ENCODE data around the gene TMEM165.
"Not testable (repeated sequence)": the region's sequence is repeated elsewhere in the genome, so short reads cannot be mapped to it uniquely, and the experiment has no call there.

TMEM165 gene, protein sequence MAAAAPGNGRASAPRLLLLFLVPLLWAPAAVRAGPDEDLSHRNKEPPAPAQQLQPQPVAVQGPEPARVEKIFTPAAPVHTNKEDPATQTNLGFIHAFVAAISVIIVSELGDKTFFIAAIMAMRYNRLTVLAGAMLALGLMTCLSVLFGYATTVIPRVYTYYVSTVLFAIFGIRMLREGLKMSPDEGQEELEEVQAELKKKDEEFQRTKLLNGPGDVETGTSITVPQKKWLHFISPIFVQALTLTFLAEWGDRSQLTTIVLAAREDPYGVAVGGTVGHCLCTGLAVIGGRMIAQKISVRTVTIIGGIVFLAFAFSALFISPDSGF

DNA sequence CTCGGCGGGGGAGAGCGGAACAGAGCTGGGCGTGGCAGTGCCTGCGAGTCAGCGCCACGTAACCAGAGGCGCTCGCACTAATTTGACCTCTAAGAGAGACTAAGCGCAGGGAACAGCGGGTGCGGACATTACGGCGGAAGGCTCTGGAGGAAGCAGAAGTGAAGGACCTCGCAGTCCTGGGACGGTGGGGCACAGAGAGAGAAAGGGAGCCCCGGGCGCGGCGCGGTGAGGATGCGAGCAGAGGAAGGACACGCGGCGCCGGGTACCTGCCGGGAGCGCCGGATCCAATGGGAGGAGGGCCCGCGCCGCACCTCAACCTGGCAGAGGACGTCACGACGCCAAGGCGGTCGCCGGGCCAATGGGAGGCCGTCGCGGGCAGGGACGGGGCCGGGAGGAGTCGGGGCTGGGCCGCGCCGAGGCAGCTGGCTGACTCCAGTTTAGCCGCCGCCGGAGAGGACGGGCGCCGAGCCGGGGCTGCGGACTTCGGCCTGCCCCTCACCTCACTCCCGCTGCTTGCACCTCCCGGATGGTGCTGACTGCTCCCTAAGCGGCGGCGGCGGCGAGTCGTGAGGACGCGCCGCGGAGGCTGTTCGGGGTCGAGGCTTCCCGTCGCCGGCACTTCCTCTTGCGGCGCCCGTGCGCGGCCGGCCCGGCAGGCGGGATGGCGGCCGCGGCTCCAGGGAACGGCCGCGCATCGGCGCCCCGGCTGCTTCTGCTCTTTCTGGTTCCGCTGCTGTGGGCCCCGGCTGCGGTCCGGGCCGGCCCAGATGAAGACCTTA, at the start of gene TMEM165:
Gene TMEM165, plus strand, starts transcription at position 429 of the 779 bp plus-strand sequence. Its CDS starts 233 bp downstream, at position 662.
- DNase-seq (ENCODE audit: low read depth): peak; percentile 84

DNA sequence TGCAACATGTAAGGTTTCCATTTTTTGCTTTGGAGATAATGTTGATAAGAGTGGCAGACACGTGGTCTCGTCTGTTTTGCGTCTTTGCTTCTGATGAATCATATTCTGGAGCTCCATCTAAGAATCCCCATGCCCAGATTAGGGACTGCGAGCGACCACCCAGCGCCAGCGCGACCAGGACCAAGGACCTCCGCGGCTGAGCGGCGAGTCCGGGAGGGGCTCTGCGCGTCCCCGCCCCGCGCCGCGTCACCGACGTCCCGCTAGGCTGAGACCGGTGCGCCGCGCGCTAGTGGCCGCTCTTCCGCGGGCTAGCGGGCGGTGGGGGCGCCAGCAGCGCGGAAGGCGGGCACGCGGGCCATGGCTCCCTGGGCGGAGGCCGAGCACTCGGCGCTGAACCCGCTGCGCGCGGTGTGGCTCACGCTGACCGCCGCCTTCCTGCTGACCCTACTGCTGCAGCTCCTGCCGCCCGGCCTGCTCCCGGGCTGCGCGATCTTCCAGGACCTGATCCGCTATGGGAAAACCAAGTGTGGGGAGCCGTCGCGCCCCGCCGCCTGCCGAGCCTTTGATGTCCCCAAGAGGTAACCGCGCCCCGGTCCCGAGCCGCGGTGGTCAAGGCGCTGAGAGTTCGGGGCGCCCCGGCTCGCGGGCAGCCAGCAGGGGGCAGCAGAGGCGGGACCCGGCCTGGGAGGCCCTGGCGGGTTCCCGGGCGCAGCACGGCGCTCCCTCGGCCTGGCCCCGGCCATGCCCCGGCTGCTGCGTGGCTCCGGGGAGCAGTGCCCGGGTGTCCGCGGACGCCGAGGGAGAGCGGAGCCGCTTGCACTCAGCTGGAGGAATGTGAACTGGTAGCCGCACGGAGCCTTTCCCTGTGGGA, 49.5 kb upstream of the TMEM165 start, which contains the start of gene SRD5A3:
Gene SRD5A3, plus strand, starts transcription at position 263 of the 871 bp plus-strand sequence. Its CDS starts 95 bp downstream, at position 358.
- peak; percentile 46 for DNase-seq (ENCODE audit: low read depth)

DNA sequence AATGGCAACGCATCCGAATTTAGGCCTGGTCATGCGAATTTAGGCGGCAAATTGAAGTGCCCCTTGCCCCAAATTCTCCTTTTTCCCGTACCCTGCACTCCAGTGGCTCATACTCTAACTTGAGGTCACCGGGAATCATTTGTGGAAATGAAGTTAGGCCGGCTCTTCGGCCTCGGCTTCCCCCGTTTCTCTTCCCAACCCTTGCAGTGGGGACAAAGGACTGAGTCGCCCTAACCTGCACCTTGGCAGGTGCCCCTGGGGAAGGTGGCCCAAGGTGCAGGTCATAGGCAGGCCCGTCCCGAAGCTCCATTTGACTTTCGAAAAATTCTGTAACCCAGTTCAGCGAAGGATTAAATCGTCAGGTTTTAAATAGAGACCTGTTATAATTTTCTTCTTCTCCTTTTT, 48.9 kb upstream of the TMEM165 start:
- DNase-seq (ENCODE audit: low read depth): no peak

DNA sequence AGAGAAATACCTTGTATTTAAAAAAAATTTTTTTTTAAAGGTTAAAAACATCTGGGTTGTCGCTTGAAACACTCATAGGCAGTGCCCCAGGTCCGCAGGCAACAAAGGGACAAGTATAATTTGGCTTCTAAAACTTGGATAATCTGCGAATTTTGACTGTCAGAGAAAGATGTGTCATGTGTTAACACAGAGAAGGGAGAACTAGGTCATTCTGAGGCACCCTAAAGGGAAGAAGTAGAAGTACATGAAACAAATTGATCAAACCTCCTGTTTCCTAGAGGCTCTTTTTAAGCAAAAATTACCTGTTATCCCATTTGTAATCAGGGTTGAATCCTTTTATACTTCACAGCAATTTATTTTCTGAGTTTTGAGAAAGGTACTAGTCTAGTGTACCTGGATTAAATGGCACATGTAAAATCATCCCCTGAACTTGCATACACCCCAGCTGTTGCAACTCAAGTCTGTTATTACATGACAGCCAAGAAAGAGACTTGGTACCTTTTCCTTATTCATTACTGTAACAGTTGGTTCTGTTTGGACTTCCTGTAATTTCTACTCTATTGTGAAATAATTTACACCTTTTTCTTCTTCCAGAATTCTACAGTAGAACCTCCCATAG, 48.0 kb upstream of the TMEM165 start:
- no peak for DNase-seq (ENCODE audit: low read depth)

DNA sequence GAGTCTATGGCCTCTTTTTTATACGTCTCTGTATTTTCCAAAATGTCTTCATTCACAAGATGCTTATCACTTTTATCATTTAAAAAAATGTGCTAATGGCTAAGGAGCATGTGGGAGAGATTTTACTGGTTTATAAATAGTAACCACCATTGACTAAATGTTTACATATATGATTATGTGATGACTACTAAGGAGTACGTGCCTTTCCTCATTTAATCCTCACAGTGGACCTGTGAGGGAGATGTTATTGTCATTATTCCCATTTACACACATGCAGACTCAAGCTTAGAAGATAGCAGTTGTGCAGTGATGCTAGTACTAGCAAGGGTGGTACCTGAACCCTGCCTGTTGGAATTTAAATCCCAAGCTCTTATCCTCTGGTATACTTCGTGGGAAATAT, 47.3 kb upstream of the TMEM165 start:
- no peak for DNase-seq (ENCODE audit: low read depth)

DNA sequence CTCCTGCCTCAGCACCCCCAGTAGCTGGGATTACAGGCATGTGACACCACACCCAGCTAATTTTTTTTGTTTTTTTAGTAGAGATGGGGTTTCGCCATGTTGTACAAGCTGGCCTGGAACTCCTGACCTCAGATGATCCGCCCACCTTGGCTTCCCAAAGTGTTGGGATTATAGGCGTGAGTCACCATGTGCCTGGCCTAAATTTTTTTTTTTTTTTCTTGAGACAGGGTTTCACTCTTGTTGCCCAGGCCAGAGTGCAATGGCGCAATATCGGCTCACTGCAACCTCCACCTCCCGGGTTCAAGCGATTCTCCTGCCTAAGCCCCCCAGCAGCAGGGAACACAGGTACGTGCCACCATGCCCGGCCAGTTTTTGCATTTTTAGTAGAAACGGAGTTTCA, 44.9 kb upstream of the TMEM165 start:
- DNase-seq (ENCODE audit: low read depth): not testable (repeated sequence)

DNA sequence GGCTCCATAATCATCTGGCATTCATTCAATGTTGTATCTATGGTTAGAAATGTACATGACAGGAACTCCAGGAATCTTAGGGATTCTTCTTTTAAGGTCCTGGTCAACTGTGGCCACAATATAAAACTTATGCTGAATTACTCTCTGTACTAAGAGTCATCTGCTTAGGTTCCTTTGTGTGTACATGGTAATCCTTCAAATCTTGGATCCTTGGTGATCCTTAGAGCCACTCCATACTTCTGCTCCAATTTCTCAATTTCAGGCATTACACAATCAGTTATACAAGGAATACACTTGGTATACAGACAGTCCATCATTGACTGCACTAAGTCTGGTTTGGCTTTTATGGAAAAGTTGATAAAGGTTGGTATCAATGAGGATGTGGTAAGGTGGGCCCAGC, 43.9 kb upstream of the TMEM165 start:
- no peak for DNase-seq (ENCODE audit: low read depth)

DNA sequence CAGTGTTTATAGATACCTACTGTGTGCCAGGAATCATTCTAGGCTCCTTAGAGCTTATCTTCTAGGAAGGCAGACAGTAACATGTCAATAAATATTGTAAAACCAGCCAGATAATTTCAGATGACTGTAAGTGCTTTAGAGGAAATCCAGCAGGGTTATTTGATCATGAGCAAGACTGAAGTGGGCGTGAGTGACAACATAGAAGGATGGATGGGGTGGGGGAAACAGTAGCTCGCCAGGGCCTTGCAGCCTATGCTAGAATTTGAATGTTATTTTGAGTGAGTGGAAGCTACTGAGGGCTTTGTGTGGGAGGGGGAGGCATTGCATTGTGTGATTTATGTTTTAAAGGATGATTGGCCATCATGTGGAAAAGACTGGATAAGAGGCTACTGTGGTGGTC, 43.0 kb upstream of the TMEM165 start:
- DNase-seq (ENCODE audit: low read depth): no peak

DNA sequence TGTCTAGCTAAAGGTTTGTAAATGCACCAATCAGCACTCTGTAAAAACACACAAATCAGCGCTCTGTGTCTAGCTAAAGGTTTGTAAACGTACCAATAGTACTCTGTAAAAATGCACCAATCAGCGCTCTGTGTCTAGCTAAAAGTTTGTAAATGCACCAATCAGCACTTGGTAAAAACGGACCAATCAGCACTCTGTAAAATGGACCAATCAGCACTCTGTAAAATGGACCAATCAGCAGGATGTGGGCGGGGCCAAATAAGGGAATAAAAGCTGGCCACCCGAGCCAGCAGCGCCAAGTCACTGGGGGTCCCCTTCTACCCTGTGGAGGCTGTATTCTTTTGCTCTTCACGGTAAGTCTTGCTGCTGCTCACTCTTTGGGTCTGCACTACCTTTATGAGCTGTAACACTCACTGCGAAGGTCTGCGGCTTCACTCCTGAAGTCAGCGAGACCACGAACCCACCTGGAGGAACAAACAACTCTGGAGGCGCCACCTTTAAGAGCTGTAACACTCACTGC, 42.5 kb upstream of the TMEM165 start:
- not testable (repeated sequence) for DNase-seq (ENCODE audit: low read depth)

DNA sequence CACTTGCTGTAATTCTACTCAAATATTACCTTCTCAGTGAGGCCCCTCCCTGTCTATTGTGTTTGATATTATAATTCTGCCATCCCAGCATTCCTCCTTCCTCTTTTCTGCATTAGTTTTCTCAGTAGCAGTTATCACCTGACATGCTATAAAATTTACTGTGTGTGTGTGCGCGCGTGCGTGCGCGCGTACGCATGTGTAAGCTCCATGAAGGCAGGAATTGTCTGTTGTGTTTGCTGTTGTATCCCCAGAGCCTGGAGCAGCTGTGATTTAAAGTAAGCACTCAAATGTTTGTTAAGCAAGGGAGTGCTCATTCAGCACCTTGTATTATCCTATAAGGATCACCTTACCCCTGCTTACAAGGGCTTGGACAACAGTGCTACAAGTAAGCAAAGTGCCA, 41.1 kb upstream of the TMEM165 start:
- no peak for DNase-seq (ENCODE audit: low read depth)

DNA sequence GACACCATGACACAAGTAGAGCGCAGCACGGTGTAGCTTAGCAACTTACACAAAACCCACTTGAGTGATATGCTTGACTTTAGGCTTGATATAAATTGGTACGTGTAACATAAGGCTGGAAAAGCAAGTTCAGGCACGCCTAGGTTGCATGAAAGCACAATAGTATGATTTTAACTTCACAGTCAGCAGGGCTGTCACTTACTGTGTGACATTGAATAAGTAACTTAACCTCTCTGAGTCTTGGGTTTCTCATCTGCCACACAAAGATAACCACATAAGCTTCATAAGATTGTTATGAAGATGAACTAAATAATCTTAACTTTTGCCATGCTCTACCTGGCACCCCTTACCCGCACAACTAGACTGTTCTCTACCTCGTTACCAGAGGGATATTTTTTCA, 40.2 kb upstream of the TMEM165 start:
- DNase-seq (ENCODE audit: low read depth): no peak

DNA sequence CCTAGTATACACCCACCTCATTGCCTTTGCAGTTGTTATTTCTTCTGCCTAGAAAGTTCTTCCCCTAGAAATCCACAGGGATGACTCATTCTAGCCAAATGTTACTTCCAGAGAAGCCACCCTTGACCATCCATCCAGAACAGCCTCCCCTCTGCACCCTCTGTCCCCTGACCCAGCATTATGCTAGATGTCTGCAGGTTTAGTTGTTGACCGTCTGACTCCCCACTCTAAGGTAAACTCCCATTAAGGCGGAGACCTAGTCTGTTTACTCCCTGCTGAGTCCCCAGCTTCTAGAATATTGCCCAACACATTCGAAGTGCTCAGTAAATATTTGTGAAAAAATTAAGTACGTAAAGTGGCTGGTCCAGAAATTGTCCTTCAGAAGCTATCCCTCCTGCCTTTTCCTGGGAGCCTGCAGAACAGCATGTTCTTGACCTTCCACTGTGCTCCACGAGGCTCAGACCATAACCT, 38.7 kb upstream of the TMEM165 start:
- DNase-seq (ENCODE audit: low read depth): no peak

DNA sequence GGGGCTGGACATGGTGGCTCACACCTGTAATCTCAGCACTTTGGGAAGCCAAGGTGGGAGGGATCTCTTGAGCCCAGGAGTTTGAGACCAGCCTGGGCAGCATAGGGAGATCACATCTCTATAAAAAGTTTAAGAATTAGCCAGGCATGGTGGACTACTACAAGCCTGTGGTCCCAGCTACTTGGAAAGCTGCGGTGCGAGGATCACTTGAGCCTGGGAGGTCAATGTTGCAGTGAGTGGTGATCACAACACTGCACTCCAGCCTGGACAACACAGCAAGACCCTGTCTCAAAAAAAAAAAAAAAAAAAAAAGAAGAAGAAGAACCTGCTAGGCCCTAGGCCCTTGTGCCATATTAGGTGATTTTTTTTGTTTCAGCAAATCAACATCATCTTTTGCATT, 37.5 kb upstream of the TMEM165 start:
- no peak for DNase-seq (ENCODE audit: low read depth)

DNA sequence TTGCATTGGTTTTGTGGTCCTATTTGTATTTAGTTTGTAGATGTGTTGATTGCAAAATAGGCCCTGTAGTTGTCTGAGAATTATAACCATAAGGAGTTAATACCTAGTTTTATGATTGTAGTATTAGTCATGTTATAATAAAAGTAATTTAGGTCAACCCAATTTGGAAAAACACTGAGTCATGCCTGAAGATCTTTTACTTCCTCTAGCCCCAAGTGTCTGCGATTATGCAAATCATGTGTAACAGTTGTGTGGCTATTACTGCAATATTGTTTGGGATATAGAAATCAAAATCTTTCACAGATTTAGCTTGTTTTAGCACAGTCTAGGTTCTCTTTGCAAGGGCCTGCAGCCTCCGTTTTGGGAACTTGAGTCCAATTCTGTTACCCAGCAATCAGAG, 37.1 kb upstream of the TMEM165 start:
- DNase-seq (ENCODE audit: low read depth): no peak

DNA sequence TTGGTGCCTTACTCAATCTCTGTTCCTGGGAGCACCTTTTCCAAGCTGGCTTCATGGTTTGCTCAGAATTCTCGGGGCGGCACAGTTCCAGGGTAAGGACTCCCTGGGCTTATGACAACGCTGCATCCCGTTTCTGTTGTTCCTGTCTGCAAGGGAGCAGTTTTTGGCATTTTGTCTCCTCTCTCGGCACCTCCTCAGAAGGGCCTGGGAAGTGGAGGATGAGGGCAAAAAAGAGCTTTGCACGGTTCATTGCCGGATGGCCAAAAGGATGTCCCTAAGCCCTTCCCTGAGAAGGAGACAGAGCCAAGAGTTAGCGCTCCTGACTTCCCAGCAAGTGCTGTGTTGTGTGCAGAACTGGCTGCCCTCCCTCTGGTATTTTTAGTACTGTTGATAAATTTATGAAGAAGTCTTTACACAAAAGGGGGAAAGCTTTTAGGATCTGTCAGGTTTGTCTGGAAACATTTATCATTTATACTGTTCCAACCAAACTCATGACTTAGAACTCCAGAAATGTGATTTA, 36.3 kb upstream of the TMEM165 start:
- no peak for DNase-seq (ENCODE audit: low read depth)

DNA sequence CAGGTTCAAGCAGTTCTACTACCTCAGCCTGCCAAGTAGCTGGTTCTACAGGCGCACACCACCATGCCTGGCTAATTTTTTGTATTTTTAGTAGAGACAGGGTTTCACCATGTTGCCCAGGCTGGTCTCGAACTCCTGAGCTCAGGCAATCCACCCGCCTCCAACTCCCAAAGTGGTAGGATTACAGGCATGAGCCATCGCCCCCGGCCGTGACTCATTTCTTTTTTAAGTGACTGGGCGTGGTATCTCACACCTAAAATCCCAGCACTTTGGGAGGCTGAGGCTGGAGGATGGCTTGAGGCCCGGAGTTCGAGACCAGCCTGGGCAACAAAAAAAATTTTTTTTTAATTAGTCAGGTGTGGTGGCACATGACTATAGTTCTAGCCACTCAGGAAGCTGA, 32.8 kb upstream of the TMEM165 start:
- not testable (repeated sequence) for DNase-seq (ENCODE audit: low read depth)

DNA sequence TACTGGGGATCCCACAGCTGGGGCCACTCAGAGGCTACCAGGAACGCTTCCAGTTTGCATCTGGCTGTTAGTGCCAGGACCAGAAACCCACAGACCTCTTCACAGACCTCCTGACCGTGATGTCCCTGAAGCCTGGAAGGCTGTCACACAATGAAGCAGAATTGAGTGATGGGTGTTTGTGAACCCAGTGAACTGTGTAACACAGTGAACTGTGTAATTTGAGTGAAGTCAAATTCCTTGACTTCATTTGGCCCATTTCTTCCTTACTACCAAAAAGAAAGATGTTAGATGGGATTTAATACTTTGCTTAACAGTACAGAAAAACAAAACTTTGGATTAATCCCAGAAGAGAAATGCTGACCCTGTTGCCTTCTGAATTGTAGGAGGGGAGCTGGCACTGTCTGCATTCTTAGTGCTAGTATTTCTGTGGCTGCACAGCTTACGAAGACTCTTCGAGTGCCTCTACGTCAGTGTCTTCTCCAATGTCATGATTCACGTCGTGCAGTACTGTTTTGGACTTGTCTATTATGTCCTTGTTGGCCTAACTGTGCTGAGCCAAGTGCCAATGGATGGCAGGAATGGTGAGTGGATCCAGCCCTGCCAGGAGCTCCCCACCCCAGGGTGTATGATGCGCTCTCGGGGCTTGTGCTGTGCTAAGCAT, 31.9 kb upstream of the TMEM165 start:
- DNase-seq (ENCODE audit: low read depth): no peak

DNA sequence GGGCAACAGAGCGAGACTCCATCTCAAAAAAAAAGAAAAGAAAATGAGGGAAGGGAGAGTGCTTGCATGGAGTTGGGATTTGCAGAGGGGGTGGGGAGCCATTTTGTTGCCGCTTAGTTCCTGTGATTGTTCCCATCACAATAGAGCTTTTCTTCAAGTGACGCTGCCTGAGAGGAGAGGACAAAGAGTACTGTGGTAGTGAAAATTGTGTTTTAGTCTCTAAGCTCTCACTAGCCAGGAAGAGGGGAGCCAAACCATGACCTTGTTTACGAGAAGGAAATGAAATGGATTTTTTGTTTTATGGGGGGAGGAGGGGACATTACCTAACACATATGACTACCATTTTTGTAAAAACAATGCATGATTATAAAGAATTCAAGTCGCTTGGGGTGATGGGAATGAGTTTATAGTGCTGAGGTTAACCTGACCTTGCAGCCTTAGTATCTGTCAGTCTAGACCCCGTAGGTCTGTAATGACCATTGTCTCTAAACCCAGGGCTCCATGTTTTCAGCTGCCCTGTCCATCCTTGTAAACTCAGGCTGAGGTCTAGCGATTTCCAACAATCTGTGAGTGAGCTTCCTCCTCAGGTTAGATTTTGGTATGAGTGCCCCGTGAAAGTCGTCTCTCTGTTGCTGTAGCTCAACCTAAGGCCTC, 30.9 kb upstream of the TMEM165 start:
- no peak for DNase-seq (ENCODE audit: low read depth)

DNA sequence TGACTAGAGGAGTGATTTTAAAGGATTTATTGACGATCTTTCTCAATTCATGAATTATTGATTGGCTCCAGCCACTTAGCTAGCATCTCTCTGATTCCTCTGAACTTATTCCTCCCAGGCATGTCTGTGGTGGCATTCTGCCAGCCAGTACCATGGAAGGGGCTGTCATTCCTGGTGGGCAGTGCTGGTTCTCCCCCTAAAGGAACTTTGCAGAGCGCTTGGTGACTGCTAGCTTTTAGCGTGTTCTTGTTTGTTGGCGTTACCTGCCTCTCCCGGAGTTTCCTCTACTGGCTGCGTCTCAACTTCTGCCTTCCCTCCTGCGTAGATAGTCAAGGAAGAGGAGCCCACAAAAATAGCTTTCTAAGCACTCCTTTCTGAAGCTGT, 30.4 kb upstream of the TMEM165 start:
- DNase-seq (ENCODE audit: low read depth): no peak

DNA sequence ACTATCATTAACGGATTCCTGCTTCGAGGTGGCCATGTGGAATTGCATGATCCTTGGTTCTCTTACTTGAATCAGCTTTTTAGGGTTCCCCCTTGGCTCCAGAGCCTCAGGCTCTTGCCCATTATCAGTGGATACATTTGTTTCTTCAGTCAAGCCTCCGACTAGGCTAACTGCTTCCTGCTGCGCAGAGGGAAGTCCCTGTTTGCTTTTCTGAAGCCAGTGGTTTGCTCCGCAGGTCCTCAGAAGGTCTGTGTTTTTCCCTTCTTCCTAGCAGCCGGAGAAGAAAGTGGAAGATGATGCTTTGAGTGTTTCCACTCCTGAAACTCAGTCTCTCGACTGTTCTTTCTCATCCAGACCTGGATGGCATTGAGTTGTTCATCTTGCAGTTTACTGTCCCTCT, 29.1 kb upstream of the TMEM165 start:
- DNase-seq (ENCODE audit: low read depth): no peak

Measured in T-helper 22 cell (primary cell).